GM21737 (cell line): ENCODE results near the gene CFAP54.

Experiments used
- ATAC-seq: cut with Tn5 transposase; IDR thresholded peaks from one replicate; pipeline ENCODE4 v1.9.1; 2021; ENCODE audit warnings: mild to moderate bottlenecking, moderate library complexity; ENCODE audit not compliant: unreplicated experiment

The CFAP54 gene

DNA sequence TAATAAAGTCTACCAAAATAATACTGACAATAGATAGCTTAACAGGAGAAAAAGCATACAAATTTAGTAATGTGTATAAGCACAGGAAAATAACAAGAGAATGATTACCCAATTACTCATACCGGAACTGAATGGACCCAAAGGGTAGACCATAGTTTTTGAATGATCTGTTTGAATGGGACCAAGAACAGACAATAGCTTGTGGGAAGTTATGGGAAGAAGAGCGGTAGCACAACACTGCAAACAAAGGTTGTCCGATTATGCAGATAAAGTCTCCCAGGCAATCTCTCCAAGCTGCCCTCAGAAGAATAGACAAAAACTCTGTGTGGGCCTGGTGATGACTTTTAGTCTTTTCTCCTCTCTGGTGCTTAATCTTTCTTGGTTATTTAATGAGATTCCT is 321.1 kb downstream of the CFAP54 start:
- no peak for ATAC-seq

DNA sequence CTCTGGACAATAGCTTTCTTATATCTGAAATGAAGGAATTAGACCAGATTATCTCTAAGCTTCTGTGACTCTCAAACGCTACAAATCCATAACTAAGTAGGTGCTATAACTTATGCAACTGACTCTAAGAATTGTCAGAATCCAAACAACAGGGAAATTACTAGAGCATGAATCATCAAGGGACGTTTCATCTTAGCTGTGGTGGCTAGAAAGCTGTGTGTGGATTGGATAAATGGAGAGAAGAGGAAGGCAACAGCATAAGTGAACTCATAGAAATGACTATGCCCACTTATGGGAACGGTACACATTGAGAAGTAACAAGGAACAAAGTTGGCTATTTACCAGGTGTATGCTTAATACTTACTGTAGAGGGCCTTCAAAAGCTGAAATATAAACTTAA is 321.7 kb downstream of the CFAP54 start:
- no peak for ATAC-seq

DNA sequence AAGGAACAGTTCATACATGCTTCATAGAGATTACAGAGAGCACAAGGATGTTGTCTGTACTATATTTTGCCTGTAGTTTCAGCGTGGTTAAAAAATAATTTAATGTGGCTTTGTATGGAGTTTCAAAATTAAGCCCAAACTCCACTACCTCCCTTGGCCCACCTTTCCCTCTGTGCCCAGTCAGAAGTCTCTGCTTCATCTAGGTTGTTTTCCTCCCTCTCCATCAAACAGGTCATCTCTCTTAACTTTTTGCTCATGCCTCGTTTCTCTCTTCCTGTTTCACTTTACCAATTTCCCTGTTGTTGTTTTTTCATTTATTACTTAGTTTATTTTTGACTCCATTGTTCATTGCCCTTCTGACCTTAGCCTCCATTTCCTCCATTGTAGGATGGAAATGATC is 322.8 kb downstream of the CFAP54 start:
- no peak for ATAC-seq

DNA sequence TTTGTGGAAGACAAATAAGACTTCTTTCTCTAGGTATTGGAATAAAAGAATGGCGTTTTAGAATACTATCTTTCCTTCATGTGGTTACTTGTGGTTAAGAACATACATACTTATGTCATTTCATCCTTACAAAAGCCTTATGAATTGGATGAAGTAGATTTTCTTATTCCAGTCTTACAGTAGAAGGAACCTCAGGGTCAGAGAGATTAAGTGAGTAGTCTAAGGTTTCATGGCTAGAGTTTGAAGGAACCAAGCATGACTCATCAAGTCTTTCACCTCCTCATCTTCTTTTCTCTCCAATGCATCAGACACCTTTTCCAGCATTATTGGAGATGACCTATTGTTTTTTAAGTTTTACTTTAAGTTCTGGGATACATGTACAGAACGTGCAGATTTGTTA is 324.8 kb downstream of the CFAP54 start:
- ATAC-seq, result no peak

DNA sequence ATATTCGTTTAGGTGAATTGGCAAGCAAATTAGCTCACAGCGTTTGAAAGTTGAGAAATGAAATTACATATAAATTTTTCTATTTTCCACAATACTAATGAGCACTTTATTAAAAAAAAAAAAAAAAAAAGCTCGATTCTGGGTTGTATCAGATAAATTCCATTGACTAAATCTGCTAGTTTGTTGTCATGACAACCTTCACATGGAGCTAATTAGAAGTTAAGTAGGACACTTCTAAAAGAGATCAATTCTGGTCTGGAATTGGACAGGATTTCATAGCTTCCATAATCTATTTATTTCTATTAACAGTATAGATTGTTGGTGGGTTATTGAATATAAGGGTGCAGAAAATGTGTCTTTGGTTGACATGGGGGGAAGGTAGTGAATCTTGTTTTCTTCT is 332.2 kb downstream of the CFAP54 start:
- ATAC-seq, result no peak

DNA sequence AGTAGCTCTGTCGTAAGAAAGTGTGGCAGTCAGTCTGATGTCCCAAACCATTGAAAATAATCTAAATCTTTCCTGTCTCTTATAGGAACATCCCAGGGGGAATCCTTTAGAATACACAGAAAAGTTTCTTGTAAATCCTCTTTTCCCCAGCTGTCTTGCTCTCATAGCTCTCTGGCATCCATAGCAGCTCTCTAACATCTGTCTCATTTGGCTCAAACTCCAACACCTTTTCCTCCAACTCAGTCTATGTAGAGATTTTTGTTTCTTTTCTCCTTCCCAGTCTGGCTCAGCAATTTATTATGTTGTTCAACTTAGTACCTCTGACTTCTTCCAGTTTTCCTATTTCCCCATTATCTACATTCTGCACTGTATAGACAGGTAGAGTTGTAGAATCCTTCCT is 333.3 kb downstream of the CFAP54 start:
- ATAC-seq, result no peak

DNA sequence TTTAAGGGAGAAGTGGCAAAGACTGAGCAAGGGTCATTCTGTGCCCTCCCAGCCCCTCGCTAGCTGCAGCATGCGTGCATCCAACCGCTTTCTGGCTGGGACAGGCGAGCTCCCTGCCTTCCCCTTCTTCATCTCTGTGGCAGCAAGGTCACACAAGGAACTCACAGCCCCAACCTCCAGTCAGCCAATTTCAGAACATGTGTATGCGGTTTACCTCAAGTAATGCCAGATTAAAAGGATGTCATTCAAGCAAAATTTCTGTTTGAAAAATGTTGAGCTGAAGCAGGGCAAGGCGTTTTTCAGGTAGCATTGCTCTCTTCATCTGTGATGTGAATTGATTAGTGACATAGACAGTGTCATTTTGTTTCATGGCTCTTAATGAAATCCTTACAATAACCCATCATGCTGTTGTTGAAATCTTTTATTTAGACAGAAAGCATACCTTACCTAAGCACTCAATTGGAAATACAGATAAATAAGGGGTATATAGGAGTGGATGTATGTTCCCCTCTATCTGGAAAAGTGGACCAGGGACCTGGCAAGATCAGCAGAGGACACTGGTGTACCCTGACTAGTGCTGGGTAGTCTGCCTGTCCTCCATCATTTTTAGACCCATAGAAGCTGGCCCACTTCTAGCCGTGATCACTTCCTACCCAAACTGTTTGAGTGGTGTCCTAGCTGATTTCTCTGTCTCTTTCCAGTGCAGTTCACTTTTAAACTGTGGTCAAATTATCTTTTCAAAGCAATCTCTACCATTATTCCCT is 334.9 kb downstream of the CFAP54 start:
- ATAC-seq, result no peak

DNA sequence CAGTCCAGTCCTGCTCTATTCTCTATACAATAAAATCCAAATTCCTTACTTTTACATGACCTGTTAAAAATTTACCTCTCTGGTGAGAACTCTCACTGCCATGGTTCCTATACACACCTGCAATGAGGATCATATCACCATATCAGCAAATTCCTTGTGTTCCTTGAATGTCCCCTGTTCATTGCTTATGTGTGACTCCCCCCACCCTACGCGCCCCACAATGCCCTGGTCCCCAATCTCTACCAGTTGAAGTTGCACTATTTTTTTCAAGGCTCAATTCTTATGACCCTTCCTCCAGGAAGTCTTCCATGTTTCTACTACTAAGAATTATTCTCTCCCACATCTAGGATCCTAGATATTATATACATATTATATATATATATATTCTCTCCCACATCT is 335.5 kb downstream of the CFAP54 start:
- ATAC-seq, result no peak

DNA sequence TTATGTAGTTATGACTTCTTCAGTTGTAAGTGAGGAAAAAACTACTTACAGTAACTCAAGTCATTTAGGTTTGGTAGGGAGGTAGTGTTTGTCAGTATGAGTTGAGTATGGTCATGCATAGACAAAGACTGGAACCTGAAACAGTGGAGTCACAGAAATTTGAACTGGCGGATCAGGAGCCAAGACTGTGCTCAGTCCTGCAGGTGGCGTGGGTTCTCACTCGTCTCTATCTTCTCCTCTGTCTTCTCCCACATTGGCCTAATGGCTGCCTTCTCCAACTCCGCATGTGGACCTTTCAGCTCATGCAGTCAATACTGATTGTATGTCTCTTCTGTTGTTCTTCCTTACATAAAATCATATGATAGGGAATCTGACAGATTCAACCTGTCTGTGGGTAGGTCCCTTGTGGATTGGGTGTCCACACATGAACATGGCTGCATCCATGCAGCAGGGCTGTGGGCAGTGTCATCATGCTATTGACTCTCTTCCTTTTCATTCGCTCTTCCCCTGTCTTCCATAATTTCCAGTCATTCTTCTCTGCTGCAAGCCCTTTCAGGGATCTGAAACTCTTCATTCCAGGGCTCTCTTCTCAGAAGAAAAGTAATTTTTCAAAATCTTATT is 338.9 kb downstream of the CFAP54 start:
- ATAC-seq, result no peak

DNA sequence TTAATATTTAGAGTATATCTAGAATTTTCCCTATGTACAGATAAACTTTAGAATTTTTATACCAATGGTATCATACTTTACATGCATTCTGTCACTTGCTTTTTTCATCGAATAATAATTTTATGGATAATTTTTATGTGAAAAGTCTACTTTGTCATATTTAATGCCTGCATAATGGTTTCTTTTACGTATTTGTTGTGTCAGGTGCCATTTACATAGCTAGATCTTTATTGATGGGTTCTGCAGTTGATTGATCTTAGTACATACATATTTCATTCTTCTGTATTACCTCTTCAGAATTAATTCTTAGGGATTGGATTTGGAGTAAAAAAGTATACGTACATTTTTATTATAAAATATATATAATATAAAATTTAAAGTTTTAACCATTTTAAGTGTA is 340.0 kb downstream of the CFAP54 start:
- no peak for ATAC-seq

DNA sequence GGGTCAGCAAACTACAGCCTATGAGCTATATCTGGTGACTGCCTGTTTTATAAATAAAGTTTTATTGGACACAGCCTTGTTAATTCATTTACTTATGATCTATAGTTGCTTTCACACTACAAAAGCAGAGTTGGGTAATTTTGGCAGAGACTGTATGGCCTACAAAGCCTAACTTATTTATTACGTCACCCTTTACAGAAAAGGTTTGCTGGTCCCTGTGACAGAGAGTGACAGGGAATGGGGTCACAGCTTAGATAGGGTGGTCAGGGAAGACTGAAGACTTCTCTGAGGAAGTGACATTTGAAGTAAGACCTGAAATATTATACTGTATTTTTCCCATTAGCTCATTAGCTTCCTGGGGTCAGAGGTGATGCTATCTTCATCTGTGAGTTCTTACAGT is 342.0 kb downstream of the CFAP54 start:
- ATAC-seq, result no peak

DNA sequence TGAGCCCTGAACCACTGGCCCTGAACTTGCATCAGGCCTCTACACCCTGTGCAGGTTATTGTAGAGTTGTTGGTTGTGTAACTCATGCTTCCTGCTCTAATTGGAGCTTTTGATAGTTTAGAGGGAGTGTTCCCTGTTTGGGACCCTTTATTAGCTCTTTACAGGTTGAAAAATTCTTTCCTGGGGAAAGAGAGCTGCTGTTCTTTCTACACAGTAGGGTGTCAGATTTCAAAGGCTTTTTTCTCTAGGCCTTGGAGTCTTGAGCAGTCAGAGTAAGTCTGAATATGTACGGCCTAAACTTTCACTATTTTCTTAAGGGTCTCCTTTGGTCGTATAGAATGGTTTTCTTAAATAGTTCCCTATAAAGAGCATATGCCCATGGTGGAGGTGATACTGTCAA is 356.9 kb downstream of the CFAP54 start:
- no peak for ATAC-seq

DNA sequence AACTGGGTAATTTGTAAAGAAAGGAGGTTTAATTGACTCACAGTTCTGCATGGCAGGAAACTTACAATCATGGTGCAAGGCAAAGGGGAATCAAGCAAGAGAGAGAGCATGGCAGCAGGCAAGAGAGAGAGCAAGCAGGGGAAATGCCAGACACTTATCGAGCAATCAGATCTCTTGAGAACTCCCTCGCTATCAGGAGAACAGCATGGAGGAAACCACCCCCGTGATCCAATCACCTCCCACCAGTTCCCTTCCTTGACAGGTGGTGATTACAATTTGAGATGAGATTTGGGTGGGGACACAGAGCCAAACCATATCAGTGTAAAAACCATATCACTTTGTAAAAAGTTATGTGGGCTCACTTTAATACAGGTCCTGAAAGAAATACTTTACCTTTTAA is 361.3 kb downstream of the CFAP54 start:
- ATAC-seq, result no peak

DNA sequence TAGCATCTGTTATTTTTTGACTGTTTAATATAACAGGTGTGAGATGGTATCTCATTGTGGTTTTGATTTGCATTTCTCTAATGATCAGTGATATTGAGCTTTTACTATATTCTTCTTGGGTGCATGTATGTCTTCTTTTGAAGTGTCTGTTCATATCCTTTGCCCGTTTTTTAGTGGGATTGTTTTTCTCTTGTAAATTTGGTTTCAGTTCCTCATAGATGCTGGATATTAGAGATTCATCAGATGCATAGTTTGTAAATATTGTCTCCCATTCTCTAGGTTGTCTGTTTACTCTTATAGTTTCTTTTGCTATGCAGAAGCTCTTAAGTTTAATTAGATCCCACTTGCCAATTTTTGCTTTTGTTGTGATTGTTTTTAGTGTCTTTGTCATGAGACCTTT is 368.8 kb downstream of the CFAP54 start:
- ATAC-seq, result no peak

DNA sequence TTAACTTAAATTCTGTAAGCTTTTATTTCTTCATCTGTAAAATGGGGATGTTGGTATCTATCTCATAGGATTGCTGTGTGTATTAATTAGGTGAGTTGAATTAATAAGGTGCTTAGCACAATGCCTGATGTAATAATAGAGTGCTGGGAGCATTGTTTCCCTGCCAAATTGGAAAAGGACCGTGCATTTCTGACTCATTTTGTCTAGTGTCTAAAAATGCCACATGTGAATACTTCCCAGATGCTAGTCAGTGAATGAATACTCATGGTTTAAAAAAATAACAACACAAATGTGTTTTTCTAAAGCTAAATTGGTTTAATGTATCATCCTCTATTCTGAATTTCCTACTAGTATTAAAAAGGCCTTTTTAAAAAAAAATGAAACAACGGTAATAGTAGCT is 372.3 kb downstream of the CFAP54 start:
- no peak for ATAC-seq

DNA sequence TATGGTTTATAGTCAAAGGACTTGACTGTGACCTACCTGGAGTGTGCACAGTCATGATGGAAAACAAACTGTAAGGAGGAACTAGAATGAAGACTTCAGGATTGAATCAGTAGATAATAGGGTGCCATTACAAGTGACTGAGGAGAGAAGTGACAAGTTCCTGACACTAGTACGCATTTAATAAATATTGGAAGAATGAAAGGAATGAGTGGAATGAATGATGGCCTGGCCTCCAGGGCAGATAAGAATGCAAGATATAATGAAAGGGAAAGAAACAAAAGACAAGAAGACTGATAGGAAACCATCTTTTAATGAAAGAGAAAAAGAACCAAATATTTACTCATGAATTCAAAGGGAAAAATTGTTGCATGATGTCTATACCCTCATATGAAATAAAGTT is 372.9 kb downstream of the CFAP54 start:
- no peak for ATAC-seq

DNA sequence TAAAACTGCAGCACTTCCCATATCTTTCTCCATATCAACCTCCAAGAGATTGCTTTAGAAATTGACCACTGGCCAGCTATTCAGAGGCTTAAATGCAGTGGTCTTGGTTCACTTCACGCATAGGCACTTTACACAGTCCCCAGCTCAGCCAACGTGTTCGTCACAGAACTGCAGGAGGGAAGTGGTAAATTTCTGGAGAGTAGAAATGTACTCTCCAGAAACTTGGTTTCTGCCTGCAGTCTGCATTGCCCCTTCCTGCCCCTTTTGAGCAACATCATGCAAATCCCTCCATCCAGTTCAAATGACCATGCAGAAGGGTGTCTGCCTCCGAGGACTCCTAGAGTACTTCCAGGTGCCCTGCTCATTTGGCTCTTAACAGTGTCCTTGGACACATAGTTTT is 375.0 kb downstream of the CFAP54 start:
- ATAC-seq, result no peak

DNA sequence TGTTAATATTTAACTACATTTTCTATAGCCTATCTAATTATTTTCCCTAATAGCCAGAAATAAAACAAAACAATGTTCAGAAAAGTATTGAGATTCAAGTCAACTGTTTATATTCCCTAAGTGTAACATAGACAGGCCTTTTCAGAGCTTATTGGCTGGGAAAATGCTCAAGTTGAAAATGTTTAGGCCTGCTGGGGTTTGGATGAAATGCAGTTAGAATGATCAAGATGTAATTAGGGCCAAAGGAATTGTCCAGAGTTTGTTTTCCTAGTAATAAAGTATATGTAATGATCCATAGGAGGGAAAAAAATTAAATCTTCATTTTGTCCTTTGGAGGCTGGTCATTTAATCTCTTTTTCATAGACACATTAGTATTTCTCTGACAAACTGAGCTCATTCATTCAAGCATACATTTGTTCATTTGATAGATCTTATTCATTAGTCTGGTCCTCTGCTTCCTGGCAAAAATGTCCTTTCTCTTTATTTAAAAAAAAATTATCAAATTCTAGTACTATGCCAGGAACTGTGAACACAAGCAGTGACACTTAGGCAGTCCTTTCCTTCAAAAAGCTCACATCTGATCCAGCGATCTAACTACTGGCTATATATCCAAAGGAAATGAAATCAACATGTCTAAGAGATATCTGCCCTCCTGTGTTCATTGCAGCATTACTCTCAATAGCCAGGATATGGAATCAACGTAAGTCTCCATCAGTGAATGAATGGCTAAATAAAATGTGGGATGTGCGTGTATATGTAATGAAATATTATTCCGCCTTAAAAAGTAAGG is 377.6 kb downstream of the CFAP54 start:
- ATAC-seq, result no peak

DNA sequence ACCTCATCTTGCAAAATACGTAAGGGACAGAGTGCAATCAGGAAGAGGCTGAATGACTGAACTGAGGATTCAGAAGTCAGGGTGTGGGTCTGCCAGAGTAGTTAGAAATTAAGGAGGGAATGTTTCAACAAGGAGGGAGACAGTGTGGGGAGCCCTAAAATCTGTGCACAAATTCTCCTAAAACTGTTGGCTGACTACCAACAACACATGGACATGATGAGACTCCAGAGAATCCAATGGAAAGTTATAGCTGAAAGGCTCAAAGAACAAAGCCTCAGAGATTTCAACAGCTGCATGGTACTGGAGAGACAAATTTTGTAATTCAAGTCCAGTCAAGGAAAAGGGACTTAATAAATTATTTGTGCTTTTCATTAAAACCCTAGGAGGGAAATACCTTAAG is 381.6 kb downstream of the CFAP54 start:
- no peak for ATAC-seq

DNA sequence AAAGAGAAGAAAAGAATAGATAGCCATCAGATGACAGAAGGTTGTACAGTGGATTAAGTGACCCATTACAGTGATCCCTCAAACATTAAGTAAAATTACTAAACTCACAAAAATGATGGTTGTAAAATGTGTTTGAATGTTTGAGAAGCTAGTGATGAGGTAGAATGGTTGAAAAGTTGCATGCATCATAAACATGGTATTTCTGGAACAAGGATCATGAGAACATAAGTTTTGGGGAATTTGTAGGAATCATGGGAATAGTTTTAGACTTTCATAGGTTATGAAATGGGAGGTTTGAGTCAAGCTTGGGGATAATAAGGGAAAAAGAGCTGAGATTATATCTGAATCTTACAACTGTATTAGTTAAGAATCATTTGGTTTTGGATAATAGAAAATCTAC is 383.6 kb downstream of the CFAP54 start:
- no peak for ATAC-seq

DNA sequence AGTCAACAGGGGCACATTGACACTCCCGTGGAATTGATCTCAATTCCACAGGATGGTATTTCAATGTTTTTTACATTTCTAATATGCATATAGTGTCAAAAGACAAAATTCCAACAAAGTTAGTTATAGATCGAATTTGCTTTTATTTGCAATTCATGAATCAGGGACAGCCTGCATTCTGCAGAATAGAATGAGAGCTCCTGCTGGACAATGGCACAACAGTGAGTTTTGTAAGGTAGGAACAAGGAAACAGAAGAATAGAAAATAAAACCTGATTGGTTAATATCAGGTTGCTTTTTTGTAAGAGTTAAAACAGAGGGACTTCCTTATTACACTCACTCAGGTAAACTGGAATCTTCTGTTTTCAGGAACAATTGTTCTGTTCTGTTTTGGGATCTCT is 384.8 kb downstream of the CFAP54 start:
- ATAC-seq, result no peak

DNA sequence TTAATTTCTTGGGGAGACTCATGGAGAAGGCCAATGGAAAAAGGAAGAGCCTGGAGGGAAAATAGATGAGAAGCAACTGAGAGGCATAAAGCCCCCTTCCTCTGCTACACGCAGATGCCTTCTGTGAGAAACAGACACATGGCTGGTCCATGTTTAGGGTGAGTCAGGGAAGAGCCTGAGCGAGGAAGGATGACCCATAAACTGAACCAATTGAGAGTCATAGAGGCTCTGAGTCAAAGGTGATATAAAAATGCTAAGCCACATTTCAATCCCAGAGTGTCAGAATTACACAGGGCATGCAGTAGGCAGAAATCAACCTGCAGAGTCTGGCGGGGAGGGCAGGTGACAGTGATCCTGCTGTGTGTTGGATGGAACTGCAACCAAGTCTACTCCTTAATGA is 387.6 kb downstream of the CFAP54 start:
- no peak for ATAC-seq
